NCI-H345 treated with DMSO at 0.1 percent for 48 hours (cell line): ENCODE measurements around the gene KIAA1191.
"Not testable (repeated sequence)": the region's sequence is repeated elsewhere in the genome, so short reads cannot be mapped to it uniquely, and the experiment has no call there.

Experiments used
- DNase-seq: peaks from one replicate; lab custom pipeline; 2025; ENCODE audit not compliant: unreplicated experiment; lab: John Stamatoyannopoulos, UW

The KIAA1191 gene

DNA sequence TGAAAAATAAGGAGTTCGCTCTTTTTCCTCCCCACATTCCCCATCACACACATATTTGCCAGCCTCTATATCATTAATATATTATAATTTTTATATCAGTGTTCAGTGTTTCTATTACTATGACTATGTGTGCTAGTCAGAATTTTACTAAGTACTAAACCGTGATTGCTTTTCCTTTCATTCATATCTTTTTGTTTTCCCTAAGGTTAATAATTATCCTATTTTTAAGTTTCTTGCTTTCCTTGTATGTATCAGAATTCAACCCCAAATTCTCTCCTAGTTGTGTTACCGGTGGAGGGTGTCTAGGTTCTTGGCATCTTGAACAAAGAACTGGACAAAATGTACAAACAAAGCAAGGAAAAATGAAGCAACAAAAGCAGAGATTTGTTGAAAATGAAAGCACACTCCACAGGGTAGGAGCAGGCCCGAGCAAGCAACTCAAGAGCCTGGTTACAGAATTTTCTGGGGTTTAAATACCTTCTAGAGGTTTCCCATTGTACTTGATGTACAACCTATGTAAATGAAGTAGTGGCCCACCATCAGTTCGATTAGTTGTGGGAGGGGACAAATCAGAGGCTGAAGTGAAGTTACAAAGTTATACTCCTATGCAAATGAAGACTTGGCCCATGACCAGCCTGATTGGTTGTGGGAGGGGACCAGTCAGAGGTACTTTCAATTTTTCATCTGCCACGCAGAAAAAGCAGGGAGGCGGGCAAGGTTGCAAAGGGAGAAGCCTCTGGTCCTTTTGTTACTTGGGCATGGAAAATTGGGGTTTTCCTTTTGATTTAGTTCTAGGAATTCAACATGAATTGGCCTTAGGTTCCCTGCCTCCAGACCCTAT is 43.8 kb downstream of the KIAA1191 start:
- no peak for DNase-seq

DNA sequence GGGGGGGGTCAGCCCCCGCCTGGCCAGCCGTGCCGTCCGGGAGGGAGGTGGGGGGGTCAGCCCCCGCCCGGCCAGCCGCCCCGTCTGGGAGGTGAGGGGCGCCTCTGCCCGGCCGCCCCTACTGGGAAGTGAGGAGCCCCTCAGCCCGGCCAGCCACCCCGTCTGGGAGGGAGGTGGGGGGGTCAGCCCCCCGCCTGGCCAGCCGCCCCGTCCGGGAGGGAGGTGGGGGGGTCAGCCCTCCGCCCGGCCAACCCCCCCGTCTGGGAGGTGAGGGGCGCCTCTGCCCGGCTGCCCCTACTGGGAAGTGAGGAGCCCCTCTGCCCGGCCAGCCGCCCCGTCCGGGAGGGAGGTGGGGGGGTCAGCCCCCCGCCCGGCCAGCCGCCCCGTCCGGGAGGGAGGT is 56.2 kb downstream of the KIAA1191 start:
- not testable (repeated sequence) for DNase-seq
